K562 (cell line): ENCODE results near the gene TP53I13.

ENCODE experiments used
- DNMT1 ChIP-seq: fragments of 450-650 bp; IDR thresholded peaks from 2 replicates; pipeline ENCODE4 v1.6.1; 2016; ENCODE audit warnings: antibody characterized with exemption, mild to moderate bottlenecking
- ELF1 ChIP-seq: fragments of 200-800 bp; sonication (Bioruptor generic); IDR thresholded peaks from 2 replicates; pipeline ENCODE4 v1.6.1; 2016; ENCODE audit warnings: missing genetic modification characterization, missing compliant biosample characterization
- KAT8 ChIP-seq: fragments of 450-650 bp; IDR thresholded peaks from 2 replicates; pipeline ENCODE4 v1.6.1; 2016; ENCODE audit warnings: low read depth, mild to moderate bottlenecking
- POLR2A ChIP-seq: fragments of 450-650 bp; conservative IDR thresholded peaks from 2 replicates; pipeline ENCODE4 v1.6.1; 2016
- SNRNP70 ChIP-seq: fragments of 200-400 bp; formaldehyde crosslinking; optimal IDR thresholded peaks from 2 replicates; pipeline ENCODE3; 2017; ENCODE audit warnings: low read depth, low read length
- ZFX ChIP-seq: sonication (generic); formaldehyde crosslinking; IDR thresholded peaks from 2 replicates; pipeline ENCODE4 v1.8.0; 2022; ENCODE audit warnings: mild to moderate bottlenecking, missing genetic modification reagents, moderate library complexity
- TF ChIP-seq, protein P1 (sequence below): sonication (generic); formaldehyde crosslinking; IDR thresholded peaks from 2 replicates; pipeline ENCODE4 v1.9.0; 2022; ENCODE audit warnings: mild to moderate bottlenecking, missing genetic modification reagents
- TF ChIP-seq, protein P2 (sequence below), 3 experiments: IDR thresholded peaks in 2 of 3; conservative IDR thresholded peaks in 1 of 3; 2 replicates each; pipeline ENCODE4 v1.5.1; 2011 to 2012; ENCODE audit warnings: low read length in 3 of 3, mild to moderate bottlenecking in 3 of 3, control low read depth in 2 of 3, improper control_type of control experiment in 1 of 3, inconsistent platforms in 1 of 3, low read depth in 1 of 3, mixed read lengths in 1 of 3, moderate library complexity in 1 of 3; ENCODE audit not compliant: insufficient read depth in 2 of 3
- TF ChIP-seq, protein P3 (sequence below): fragments of 200-600 bp; sonication (generic); IDR thresholded peaks from one replicate; pipeline ENCODE4 v1.6.1; 2012; ENCODE audit warnings: mild to moderate bottlenecking, low read depth, low read length, inconsistent platforms

DNA sequence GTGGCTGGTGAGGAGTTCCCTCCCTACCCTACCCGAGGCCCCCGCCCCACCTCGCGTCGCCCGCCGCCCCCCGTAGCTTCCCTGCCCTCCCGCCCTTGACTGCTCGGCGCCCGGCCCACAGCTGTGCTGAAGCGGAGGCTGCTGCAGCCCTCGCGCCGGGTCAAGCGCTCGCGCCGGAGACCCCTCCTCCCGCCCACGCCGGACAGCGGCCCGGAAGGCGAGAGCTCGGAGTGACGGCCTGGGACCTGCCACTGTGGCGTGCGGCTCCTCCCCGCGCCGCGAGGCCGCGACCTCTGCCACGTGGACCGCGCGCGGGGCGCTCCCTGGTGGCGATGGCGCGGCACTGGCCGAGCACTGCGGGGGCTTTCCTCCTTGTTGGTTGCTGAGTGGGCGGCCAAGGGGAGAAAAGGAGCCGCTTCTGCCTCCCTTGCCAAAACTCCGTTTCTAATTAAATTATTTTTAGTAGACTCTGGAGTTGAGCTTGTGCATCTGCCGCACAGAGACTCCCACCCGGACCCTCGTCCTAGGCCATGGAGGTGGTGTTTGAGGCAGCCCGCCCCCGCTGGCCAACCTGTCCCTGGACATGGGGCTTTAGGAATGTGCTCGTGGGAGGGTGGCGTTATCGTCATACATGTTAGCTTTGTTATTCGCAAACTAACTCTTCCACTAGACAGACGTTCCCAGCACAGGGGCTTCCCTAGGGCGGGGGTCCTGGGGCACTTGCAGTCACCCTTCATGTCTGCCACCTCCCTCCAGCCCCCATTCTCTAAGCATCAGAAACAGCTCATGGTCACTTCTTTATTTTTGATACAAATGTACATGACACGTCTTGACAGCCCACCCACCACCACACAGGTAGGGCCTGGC lies 4.4 kb downstream of the TP53I13 start:
- TF ChIP-seq POLR2A: no peak
- TF ChIP-seq, protein P1, sequence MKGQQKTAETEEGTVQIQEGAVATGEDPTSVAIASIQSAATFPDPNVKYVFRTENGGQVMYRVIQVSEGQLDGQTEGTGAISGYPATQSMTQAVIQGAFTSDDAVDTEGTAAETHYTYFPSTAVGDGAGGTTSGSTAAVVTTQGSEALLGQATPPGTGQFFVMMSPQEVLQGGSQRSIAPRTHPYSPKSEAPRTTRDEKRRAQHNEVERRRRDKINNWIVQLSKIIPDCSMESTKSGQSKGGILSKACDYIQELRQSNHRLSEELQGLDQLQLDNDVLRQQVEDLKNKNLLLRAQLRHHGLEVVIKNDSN (CRISPR knock-in tag): no peak
- TF ChIP-seq KAT8: no peak
- TF ChIP-seq SNRNP70: no peak
- no peak for TF ChIP-seq ZFX (CRISPR knock-in tag)
- TF ChIP-seq, protein P2, sequence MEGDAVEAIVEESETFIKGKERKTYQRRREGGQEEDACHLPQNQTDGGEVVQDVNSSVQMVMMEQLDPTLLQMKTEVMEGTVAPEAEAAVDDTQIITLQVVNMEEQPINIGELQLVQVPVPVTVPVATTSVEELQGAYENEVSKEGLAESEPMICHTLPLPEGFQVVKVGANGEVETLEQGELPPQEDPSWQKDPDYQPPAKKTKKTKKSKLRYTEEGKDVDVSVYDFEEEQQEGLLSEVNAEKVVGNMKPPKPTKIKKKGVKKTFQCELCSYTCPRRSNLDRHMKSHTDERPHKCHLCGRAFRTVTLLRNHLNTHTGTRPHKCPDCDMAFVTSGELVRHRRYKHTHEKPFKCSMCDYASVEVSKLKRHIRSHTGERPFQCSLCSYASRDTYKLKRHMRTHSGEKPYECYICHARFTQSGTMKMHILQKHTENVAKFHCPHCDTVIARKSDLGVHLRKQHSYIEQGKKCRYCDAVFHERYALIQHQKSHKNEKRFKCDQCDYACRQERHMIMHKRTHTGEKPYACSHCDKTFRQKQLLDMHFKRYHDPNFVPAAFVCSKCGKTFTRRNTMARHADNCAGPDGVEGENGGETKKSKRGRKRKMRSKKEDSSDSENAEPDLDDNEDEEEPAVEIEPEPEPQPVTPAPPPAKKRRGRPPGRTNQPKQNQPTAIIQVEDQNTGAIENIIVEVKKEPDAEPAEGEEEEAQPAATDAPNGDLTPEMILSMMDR (IDR thresholded peaks at IDR 0.05 in 2 of 3, conservative IDR thresholded peaks at IDR 0.05 in 1 of 3; ENCODE audit: insufficient read depth in 2 of 3, low read depth in 1 of 3, low read length in 3 of 3): peak; percentile 58 to 73 (median 61)
- TF ChIP-seq, protein P3, sequence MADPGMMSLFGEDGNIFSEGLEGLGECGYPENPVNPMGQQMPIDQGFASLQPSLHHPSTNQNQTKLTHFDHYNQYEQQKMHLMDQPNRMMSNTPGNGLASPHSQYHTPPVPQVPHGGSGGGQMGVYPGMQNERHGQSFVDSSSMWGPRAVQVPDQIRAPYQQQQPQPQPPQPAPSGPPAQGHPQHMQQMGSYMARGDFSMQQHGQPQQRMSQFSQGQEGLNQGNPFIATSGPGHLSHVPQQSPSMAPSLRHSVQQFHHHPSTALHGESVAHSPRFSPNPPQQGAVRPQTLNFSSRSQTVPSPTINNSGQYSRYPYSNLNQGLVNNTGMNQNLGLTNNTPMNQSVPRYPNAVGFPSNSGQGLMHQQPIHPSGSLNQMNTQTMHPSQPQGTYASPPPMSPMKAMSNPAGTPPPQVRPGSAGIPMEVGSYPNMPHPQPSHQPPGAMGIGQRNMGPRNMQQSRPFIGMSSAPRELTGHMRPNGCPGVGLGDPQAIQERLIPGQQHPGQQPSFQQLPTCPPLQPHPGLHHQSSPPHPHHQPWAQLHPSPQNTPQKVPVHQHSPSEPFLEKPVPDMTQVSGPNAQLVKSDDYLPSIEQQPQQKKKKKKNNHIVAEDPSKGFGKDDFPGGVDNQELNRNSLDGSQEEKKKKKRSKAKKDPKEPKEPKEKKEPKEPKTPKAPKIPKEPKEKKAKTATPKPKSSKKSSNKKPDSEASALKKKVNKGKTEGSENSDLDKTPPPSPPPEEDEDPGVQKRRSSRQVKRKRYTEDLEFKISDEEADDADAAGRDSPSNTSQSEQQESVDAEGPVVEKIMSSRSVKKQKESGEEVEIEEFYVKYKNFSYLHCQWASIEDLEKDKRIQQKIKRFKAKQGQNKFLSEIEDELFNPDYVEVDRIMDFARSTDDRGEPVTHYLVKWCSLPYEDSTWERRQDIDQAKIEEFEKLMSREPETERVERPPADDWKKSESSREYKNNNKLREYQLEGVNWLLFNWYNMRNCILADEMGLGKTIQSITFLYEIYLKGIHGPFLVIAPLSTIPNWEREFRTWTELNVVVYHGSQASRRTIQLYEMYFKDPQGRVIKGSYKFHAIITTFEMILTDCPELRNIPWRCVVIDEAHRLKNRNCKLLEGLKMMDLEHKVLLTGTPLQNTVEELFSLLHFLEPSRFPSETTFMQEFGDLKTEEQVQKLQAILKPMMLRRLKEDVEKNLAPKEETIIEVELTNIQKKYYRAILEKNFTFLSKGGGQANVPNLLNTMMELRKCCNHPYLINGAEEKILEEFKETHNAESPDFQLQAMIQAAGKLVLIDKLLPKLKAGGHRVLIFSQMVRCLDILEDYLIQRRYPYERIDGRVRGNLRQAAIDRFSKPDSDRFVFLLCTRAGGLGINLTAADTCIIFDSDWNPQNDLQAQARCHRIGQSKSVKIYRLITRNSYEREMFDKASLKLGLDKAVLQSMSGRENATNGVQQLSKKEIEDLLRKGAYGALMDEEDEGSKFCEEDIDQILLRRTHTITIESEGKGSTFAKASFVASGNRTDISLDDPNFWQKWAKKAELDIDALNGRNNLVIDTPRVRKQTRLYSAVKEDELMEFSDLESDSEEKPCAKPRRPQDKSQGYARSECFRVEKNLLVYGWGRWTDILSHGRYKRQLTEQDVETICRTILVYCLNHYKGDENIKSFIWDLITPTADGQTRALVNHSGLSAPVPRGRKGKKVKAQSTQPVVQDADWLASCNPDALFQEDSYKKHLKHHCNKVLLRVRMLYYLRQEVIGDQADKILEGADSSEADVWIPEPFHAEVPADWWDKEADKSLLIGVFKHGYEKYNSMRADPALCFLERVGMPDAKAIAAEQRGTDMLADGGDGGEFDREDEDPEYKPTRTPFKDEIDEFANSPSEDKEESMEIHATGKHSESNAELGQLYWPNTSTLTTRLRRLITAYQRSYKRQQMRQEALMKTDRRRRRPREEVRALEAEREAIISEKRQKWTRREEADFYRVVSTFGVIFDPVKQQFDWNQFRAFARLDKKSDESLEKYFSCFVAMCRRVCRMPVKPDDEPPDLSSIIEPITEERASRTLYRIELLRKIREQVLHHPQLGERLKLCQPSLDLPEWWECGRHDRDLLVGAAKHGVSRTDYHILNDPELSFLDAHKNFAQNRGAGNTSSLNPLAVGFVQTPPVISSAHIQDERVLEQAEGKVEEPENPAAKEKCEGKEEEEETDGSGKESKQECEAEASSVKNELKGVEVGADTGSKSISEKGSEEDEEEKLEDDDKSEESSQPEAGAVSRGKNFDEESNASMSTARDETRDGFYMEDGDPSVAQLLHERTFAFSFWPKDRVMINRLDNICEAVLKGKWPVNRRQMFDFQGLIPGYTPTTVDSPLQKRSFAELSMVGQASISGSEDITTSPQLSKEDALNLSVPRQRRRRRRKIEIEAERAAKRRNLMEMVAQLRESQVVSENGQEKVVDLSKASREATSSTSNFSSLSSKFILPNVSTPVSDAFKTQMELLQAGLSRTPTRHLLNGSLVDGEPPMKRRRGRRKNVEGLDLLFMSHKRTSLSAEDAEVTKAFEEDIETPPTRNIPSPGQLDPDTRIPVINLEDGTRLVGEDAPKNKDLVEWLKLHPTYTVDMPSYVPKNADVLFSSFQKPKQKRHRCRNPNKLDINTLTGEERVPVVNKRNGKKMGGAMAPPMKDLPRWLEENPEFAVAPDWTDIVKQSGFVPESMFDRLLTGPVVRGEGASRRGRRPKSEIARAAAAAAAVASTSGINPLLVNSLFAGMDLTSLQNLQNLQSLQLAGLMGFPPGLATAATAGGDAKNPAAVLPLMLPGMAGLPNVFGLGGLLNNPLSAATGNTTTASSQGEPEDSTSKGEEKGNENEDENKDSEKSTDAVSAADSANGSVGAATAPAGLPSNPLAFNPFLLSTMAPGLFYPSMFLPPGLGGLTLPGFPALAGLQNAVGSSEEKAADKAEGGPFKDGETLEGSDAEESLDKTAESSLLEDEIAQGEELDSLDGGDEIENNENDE: no peak
- no peak for TF ChIP-seq DNMT1
- TF ChIP-seq ELF1 (tag): no peak
